Mesenchymal stem cell (in vitro differentiated cells and primary cell): Measurements from ENCODE around the gene TMEM95.

ENCODE experiments used
- DNase-seq: peaks from one replicate; pipeline ENCODE4 v3.0.0-alpha.2; 2013
- H2AFZ ChIP-seq: one replicate; pipeline ENCODE4 v1.6.1; 2013; ENCODE audit warnings: low read depth, mild to moderate bottlenecking, control low read depth, inconsistent platforms, low read length, moderate library complexity
- H2AK5ac ChIP-seq: 2 replicates; pipeline ENCODE4 v1.6.1; 2013; ENCODE audit warnings: low read length, moderate library complexity, mild to moderate bottlenecking, inconsistent platforms; ENCODE audit not compliant: severe bottlenecking
- H2BK120ac ChIP-seq: one replicate; pipeline ENCODE4 v1.6.1; 2013; ENCODE audit warnings: low read depth, mild to moderate bottlenecking, inconsistent platforms, low read length, moderate library complexity
- H2BK12ac ChIP-seq, 2 experiments: one replicate each; pipeline ENCODE4 v1.6.1; 2013; ENCODE audit warnings: inconsistent platforms in 2 of 2, low read length in 2 of 2, mild to moderate bottlenecking in 2 of 2, moderate library complexity in 2 of 2, control low read depth in 1 of 2
- H2BK15ac ChIP-seq: one replicate; pipeline ENCODE4 v1.6.1; 2013; ENCODE audit warnings: mild to moderate bottlenecking, low read depth, inconsistent platforms; ENCODE audit not compliant: poor library complexity, severe bottlenecking
- H2BK5ac ChIP-seq: 2 replicates; pipeline ENCODE4 v1.6.1; 2013; ENCODE audit warnings: low read depth, mild to moderate bottlenecking, low read length, control low read depth, inconsistent platforms; ENCODE audit not compliant: poor library complexity, severe bottlenecking
- H3K14ac ChIP-seq, 2 experiments: one replicate each; pipeline ENCODE4 v1.6.1; 2013; ENCODE audit warnings: inconsistent platforms in 2 of 2, low read length in 2 of 2, control low read depth in 1 of 2, mild to moderate bottlenecking in 1 of 2, moderate library complexity in 1 of 2
- H3K18ac ChIP-seq, 2 experiments: one replicate each; pipeline ENCODE4 v1.6.1; 2013; ENCODE audit warnings: inconsistent platforms in 2 of 2, low read length in 2 of 2, control low read depth in 1 of 2, low read depth in 1 of 2, mild to moderate bottlenecking in 1 of 2
- H3K23ac ChIP-seq, 2 experiments: one replicate each; pipeline ENCODE4 v1.6.1; 2013; ENCODE audit warnings: inconsistent platforms in 2 of 2, low read length in 2 of 2, mild to moderate bottlenecking in 2 of 2, moderate library complexity in 2 of 2, control low read depth in 1 of 2
- H3K27ac ChIP-seq: 2 replicates; pipeline ENCODE4 v1.5.1; 2013; ENCODE audit warnings: mild to moderate bottlenecking, moderate library complexity, low read length, control low read depth, inconsistent platforms; ENCODE audit not compliant: poor library complexity, severe bottlenecking
- H3K27me3 ChIP-seq, 2 experiments: 2 replicates each; pipeline versions ENCODE4 v1.6.1 to v1.7.0; 2013; ENCODE audit warnings: low read length in 2 of 2, mild to moderate bottlenecking in 2 of 2, moderate library complexity in 2 of 2, control low read depth in 1 of 2, inconsistent platforms in 1 of 2; ENCODE audit not compliant: control insufficient read depth in 1 of 2, insufficient read depth in 1 of 2
- H3K36me3 ChIP-seq, 2 experiments: 2 replicates each; pipeline versions ENCODE4 v1.6.1 to v1.7.0; 2013; ENCODE audit warnings: low read length in 2 of 2, control low read depth in 1 of 2, inconsistent platforms in 1 of 2, low read depth in 1 of 2, mild to moderate bottlenecking in 1 of 2; ENCODE audit not compliant: insufficient read depth in 2 of 2, control insufficient read depth in 1 of 2
- H3K4ac ChIP-seq, 2 experiments: one replicate each; pipeline ENCODE4 v1.6.1; 2013; ENCODE audit warnings: inconsistent platforms in 2 of 2, low read length in 2 of 2, mild to moderate bottlenecking in 2 of 2, moderate library complexity in 2 of 2, control low read depth in 1 of 2, low read depth in 1 of 2
- H3K4me1 ChIP-seq: 2 replicates; pipeline ENCODE4 v1.6.1; 2013; ENCODE audit warnings: low read depth, low read length, control low read depth; ENCODE audit not compliant: control insufficient read depth, insufficient read depth
- H3K4me2 ChIP-seq: 2 replicates; pipeline ENCODE4 v1.6.1; 2013; ENCODE audit warnings: low read length, mild to moderate bottlenecking, inconsistent platforms; ENCODE audit not compliant: poor library complexity, severe bottlenecking
- H3K4me3 ChIP-seq, 2 experiments: 2 replicates each; pipeline versions ENCODE4 v1.5.1 to v1.7.0; 2013; ENCODE audit warnings: low read length in 2 of 2, mild to moderate bottlenecking in 2 of 2, control low read depth in 1 of 2, low read depth in 1 of 2; ENCODE audit not compliant: insufficient read depth in 1 of 2
- H3K79me1 ChIP-seq: replicated peaks from 2 replicates; pipeline ENCODE4 v1.6.1; 2013; ENCODE audit warnings: mild to moderate bottlenecking, control low read depth, low read length, inconsistent platforms; ENCODE audit not compliant: poor library complexity, severe bottlenecking
- H3K9ac ChIP-seq: 2 replicates; pipeline ENCODE4 v1.7.0; 2013; ENCODE audit warnings: mild to moderate bottlenecking, low read length, moderate library complexity
- H3K9me3 ChIP-seq: 2 replicates; pipeline ENCODE4 v1.7.0; 2013; ENCODE audit warnings: mild to moderate bottlenecking, low read length; ENCODE audit not compliant: control insufficient read depth
- H4K8ac ChIP-seq: one replicate; pipeline ENCODE4 v1.6.1; 2013; ENCODE audit warnings: inconsistent platforms, mild to moderate bottlenecking, low read length, moderate library complexity
- H4K91ac ChIP-seq: one replicate; pipeline ENCODE4 v1.6.1; 2013; ENCODE audit warnings: mild to moderate bottlenecking, low read length, inconsistent platforms
- WGBS: methylation state at CpG from one replicate; pipeline ENCODE4 v1.1.7; 2013; ENCODE audit warnings: mixed read lengths; 5-methylcytosine and 5-hydroxymethylcytosine counted together

Gene TMEM95

GRCh38 chr17:7322520-7323194 is 32.3 kb upstream of the TMEM95 start:
- Histone ChIP-seq H2BK120ac (no peak overlapping the region), H2BK15ac (no peak overlapping the region), H3K36me3 (peaks cover 82 to 87% of the 10 kb centered on the region in 2 experiments), H3K4me3 (no peak overlapping the region), H3K9ac (no peak overlapping the region), H4K91ac (no peak overlapping the region), H2AK5ac (no peak overlapping the region), H3K4me2 (no peak overlapping the region), H3K79me1 (peaks cover 47% of the 10 kb centered on the region), H3K27ac (no peak overlapping the region), H3K23ac (no peak overlapping the region), H3K4me1 (peaks cover 7% of the 10 kb centered on the region), H3K18ac (no peak overlapping the region), H3K9me3 (no peaks in the 10 kb centered on the region), H2BK5ac (no peak overlapping the region), H2BK12ac (no peak overlapping the region), H3K4ac (no peak overlapping the region), H2AFZ (no peak overlapping the region), H3K14ac (no peak overlapping the region), H4K8ac (no peak overlapping the region), H3K27me3 (no peaks in the 10 kb centered on the region)
- WGBS = 98% methylated on average over 21 of the region's 22 CpGs
- no peak for DNase-seq

GRCh38 chr17:7323731-7324437 is 31.1 kb upstream of the TMEM95 start:
- 82% methylated on average over 32 of the region's 39 CpGs for WGBS
- Histone ChIP-seq H3K79me1 (peaks cover 52% of the 10 kb centered on the region), H2BK15ac (no peak overlapping the region), H3K14ac (no peak overlapping the region), H2AK5ac (no peak overlapping the region), H3K36me3 (peaks cover 69 to 75% of the 10 kb centered on the region in 2 experiments), H2AFZ (no peak overlapping the region), H3K27ac (no peak overlapping the region), H3K23ac (no peak overlapping the region), H3K4me2 (no peak overlapping the region), H3K4ac (no peak overlapping the region), H2BK12ac (no peak overlapping the region), H3K9ac (no peak overlapping the region), H4K8ac (no peak overlapping the region), H2BK120ac (no peak overlapping the region), H3K4me3 (no peak overlapping the region), H2BK5ac (no peak overlapping the region), H3K27me3 (no peaks in the 10 kb centered on the region), H3K18ac (no peak overlapping the region), H3K4me1 (peaks cover 12% of the 10 kb centered on the region), H3K9me3 (no peaks in the 10 kb centered on the region), H4K91ac (no peak overlapping the region)
- peak; percentile 45 for DNase-seq

GRCh38 chr17:7324438-7324779 is 30.5 kb upstream of the TMEM95 start:
- H2AFZ ChIP-seq = no peak overlapping the region
- no peak overlapping the region for H3K4ac ChIP-seq
- DNase-seq = no peak
- H3K27me3 ChIP-seq = no peaks in the 10 kb centered on the region
- H3K9ac ChIP-seq = no peak overlapping the region
- no peak overlapping the region for H3K18ac ChIP-seq
- H3K79me1 ChIP-seq = peaks cover 52% of the 10 kb centered on the region
- no peak overlapping the region for H3K4me2 ChIP-seq
- no peak overlapping the region for H3K14ac ChIP-seq
- H4K91ac ChIP-seq = no peak overlapping the region
- no peak overlapping the region for H2BK12ac ChIP-seq
- H3K4me1 ChIP-seq = peaks cover 12% of the 10 kb centered on the region
- H2BK120ac ChIP-seq = no peak overlapping the region
- WGBS = 94% methylated on average over 2 of the region's 3 CpGs
- no peak overlapping the region for H4K8ac ChIP-seq
- peaks cover 66 to 71% of the 10 kb centered on the region in 2 experiments for H3K36me3 ChIP-seq
- no peak overlapping the region for H3K23ac ChIP-seq
- no peak overlapping the region for H3K4me3 ChIP-seq
- no peak overlapping the region for H3K27ac ChIP-seq
- no peak overlapping the region for H2BK5ac ChIP-seq
- no peaks in the 10 kb centered on the region for H3K9me3 ChIP-seq
- H2AK5ac ChIP-seq = no peak overlapping the region
- H2BK15ac ChIP-seq = no peak overlapping the region

GRCh38 chr17:7325031-7325528 is 29.9 kb upstream of the TMEM95 start:
- Histone ChIP-seq H4K8ac (no peak overlapping the region), H3K9me3 (no peaks in the 10 kb centered on the region), H3K4me3 (no peak overlapping the region), H2AFZ (no peak overlapping the region), H3K18ac (no peak overlapping the region), H4K91ac (no peak overlapping the region), H3K4me2 (no peak overlapping the region), H2BK15ac (no peak overlapping the region), H3K14ac (no peak overlapping the region), H3K9ac (no peak overlapping the region), H3K4me1 (peaks cover 12% of the 10 kb centered on the region), H3K23ac (no peak overlapping the region), H3K27me3 (no peaks in the 10 kb centered on the region), H3K4ac (no peak overlapping the region), H2BK120ac (no peak overlapping the region), H3K36me3 (peaks cover 65 to 70% of the 10 kb centered on the region in 2 experiments), H2AK5ac (no peak overlapping the region), H2BK5ac (no peak overlapping the region), H3K79me1 (peaks cover 52% of the 10 kb centered on the region), H2BK12ac (no peak overlapping the region), H3K27ac (no peak overlapping the region)
- no peak for DNase-seq
- WGBS = 93% methylated on average over 15 of the region's 19 CpGs
